Stimulated activated CD4-positive, alpha-beta T cell treated with anti-CD3 and anti-CD28 coated beads, Interleukin-12 subunit alpha, Interleukin-12 subunit beta, amount 100 ng/mL, for 48 hours (primary cell): ENCODE data around the gene TMCC3.
A peak's percentile ranks its signal among the peaks of the same experiment; 100 is the strongest.

Experiments
- DNase-seq, 3 donors: peaks; one replicate each; pipeline ENCODE4 v3.0.0-alpha.2; 2020; ENCODE audit warnings: low read depth in 2 of 3, low spot score in 1 of 3

The TMCC3 gene

GRCh38 chr12:94536040-94536965, 114.1 kb downstream of the TMCC3 start:
- DNase-seq, result no peak

GRCh38 chr12:94535510-94535921, 114.8 kb downstream of the TMCC3 start:
- DNase-seq, result no peak

GRCh38 chr12:94534774-94535509, 115.4 kb downstream of the TMCC3 start:
- DNase-seq, result no peak

GRCh38 chr12:94534278-94534677, 116.1 kb downstream of the TMCC3 start:
- DNase-seq, result no peak

GRCh38 chr12:94532490-94533422, 117.6 kb downstream of the TMCC3 start:
- peak; percentile 44 to 72 (median 65) for DNase-seq

- no peak for DNase-seq
Observed at GRCh38 chr12:94531196-94531720, 119.1 kb downstream of the TMCC3 start.

GRCh38 chr12:94525951-94526350, 124.4 kb downstream of the TMCC3 start:
- DNase-seq, result no peak
